ENCODE measurements around the gene CLRN2.
"Not testable (repeated sequence)": the region's sequence is repeated elsewhere in the genome, so short reads cannot be mapped to it uniquely, and the experiment has no call there.

Gene CLRN2

GRCh38 chr4:17502756-17503155 is 12.2 kb upstream of the CLRN2 start:
- FAIRE-seq (no peak), DNase-seq (ENCODE audit: insufficient read length, low spot score) (no peak)

GRCh38 chr4:17504081-17504480 is 10.9 kb upstream of the CLRN2 start:
- no peak for FAIRE-seq
- DNase-seq (ENCODE audit: insufficient read length, low spot score): no peak

- FAIRE-seq: no peak
- DNase-seq (ENCODE audit: insufficient read length, low spot score): no peak
Observed at GRCh38 chr4:17510582-17510981, 4.4 kb upstream of the CLRN2 start.

- FAIRE-seq (no peak), DNase-seq (ENCODE audit: insufficient read length, low spot score) (no peak)
Observed at GRCh38 chr4:17511051-17511450, 3.9 kb upstream of the CLRN2 start.

GRCh38 chr4:17511509-17511949 is 3.4 kb upstream of the CLRN2 start:
- no peak for FAIRE-seq
- peak; percentile 32 for DNase-seq (ENCODE audit: insufficient read length, low spot score)

- FAIRE-seq (peak; percentile 51), DNase-seq (ENCODE audit: insufficient read length, low spot score) (peak; percentile 83)
Observed at GRCh38 chr4:17511950-17512795, 2.8 kb upstream of the CLRN2 start, which contains the start of gene QDPR. Gene QDPR (minus strand): TSS chr4:17512090. CDS start chr4:17512054, 36 bp downstream.

- FAIRE-seq: no peak
- DNase-seq (ENCODE audit: insufficient read length, low spot score): no peak
Observed at GRCh38 chr4:17512973-17513665, 1.8 kb upstream of the CLRN2 start.

GRCh38 chr4:17515445-17516407 is 761 bp downstream of the CLRN2 start:
- no peak for DNase-seq (ENCODE audit: insufficient read length, low spot score)
- FAIRE-seq: no peak

- DNase-seq (ENCODE audit: insufficient read length, low spot score): no peak
- no peak for FAIRE-seq
Observed at GRCh38 chr4:17516980-17517379, 2.0 kb downstream of the CLRN2 start.

- FAIRE-seq (no peak), DNase-seq (ENCODE audit: insufficient read length, low spot score) (no peak)
Observed at GRCh38 chr4:17517664-17518063, 2.7 kb downstream of the CLRN2 start.

- FAIRE-seq (no peak), DNase-seq (ENCODE audit: insufficient read length, low spot score) (no peak)
Observed at GRCh38 chr4:17521595-17521994, 6.6 kb downstream of the CLRN2 start.

- no peak for FAIRE-seq
Observed at GRCh38 chr4:17523662-17524061, 8.7 kb downstream of the CLRN2 start.

GRCh38 chr4:17526695-17527477 is 11.9 kb downstream of the CLRN2 start:
- DNase-seq (ENCODE audit: insufficient read length, low spot score) (no peak), FAIRE-seq (no peak)

More at GRCh38 chr4:17523662-17524061, 8.7 kb downstream of the CLRN2 start:
- DNase-seq (ENCODE audit: insufficient read length, low spot score): no peak

GRCh38 chr4:17528551-17529165 is 13.7 kb downstream of the CLRN2 start:
- no peak for DNase-seq (ENCODE audit: insufficient read length, low spot score)
- FAIRE-seq: no peak

GRCh38 chr4:17531538-17532285 is 16.7 kb downstream of the CLRN2 start:
- DNase-seq (ENCODE audit: insufficient read length, low spot score) (no peak), FAIRE-seq (no peak)

GRCh38 chr4:17534705-17535104 is 19.7 kb downstream of the CLRN2 start:
- DNase-seq (ENCODE audit: insufficient read length, low spot score): no peak

GRCh38 chr4:17535242-17535641 is 20.3 kb downstream of the CLRN2 start:
- no peak for DNase-seq (ENCODE audit: insufficient read length, low spot score)
- no peak for FAIRE-seq

More at GRCh38 chr4:17534705-17535104, 19.7 kb downstream of the CLRN2 start:
- FAIRE-seq: no peak

- DNase-seq (ENCODE audit: insufficient read length, low spot score): no peak
- no peak for FAIRE-seq
Observed at GRCh38 chr4:17535906-17536305, 20.9 kb downstream of the CLRN2 start.

GRCh38 chr4:17537060-17537459 is 22.1 kb downstream of the CLRN2 start:
- FAIRE-seq: not testable (repeated sequence)

More at GRCh38 chr4:17537060-17537459, 22.1 kb downstream of the CLRN2 start:
- not testable (repeated sequence) for DNase-seq (ENCODE audit: insufficient read length, low spot score)
